Tibial nerve (tissue), 4 donors: Measurements from ENCODE around the gene CDH5. TPM values are rescaled to one million over a fixed set of nuclear protein-coding genes. Genes with fewer than 3 reads are reported as not detected.

Source experiments
- DNase-seq, 2 donors: peaks; one replicate each; pipeline ENCODE4 v3.0.0-alpha.2; 2019; ENCODE audit warnings: low spot score in 2 of 2
- H3K27ac ChIP-seq, 4 donors: fragments of 200-600 bp; sonication (generic) in 3 of 4; one replicate each; pipeline ENCODE4 v1.5.1; 2017 to 2019; ENCODE audit warnings: mild to moderate bottlenecking in 1 of 4
- H3K27me3 ChIP-seq, 2 donors: fragments of 200-600 bp; sonication (generic) in 1 of 2; one replicate each; pipeline versions ENCODE4 v1.5.1 to v1.6.0; 2017 to 2019
- H3K36me3 ChIP-seq, 3 donors: fragments of 200-600 bp; sonication (generic); one replicate each; pipeline ENCODE4 v1.5.1; 2018 to 2019
- H3K4me1 ChIP-seq, 4 donors: fragments of 200-600 bp; sonication (generic) in 3 of 4; one replicate each; pipeline ENCODE4 v1.5.1; 2017 to 2019
- H3K4me3 ChIP-seq, 4 donors: fragments of 200-600 bp; sonication (generic) in 3 of 4; one replicate each; pipeline ENCODE4 v1.5.1; 2017 to 2019; ENCODE audit warnings: mild to moderate bottlenecking in 1 of 4, moderate library complexity in 1 of 4
- H3K9me3 ChIP-seq, 4 donors: fragments of 200-600 bp; sonication (generic) in 3 of 4; one replicate each; pipeline ENCODE4 v1.5.1; 2017 to 2019
- EP300 ChIP-seq, 2 donors: sonication (generic); formaldehyde crosslinking; IDR thresholded peaks; one replicate each; pipeline ENCODE4 v1.6.1; 2017; ENCODE audit warnings: antibody characterized with exemption in 2 of 2, mild to moderate bottlenecking in 1 of 2
- POLR2A ChIP-seq, 2 donors: fragments of 450-650 bp; IDR thresholded peaks; one replicate each; pipeline ENCODE4 v1.6.1; 2017; ENCODE audit warnings: antibody characterized with exemption in 2 of 2, mild to moderate bottlenecking in 2 of 2, moderate library complexity in 2 of 2
- WGBS, 2 donors: methylation state at CpG; one replicate each; pipeline ENCODE4 v1.1.5; 2018; 5-methylcytosine and 5-hydroxymethylcytosine counted together
- total RNA-seq, 4 donors: library from RNA; depleted of rRNA; stranded (reverse); fragments of >200 nt; gene quantifications; one replicate each; pipeline ENCODE4 v1.1.0, GENCODE V29; 2016
- TF ChIP-seq, protein P1 (sequence below), 5 experiments: fragments of 200-600 bp in 3 of 5; fragments of 450-650 bp in 2 of 5; sonication (generic) in 3 of 5; IDR thresholded peaks; one replicate each; pipeline ENCODE4 v1.5.1; 2016 to 2019; ENCODE audit warnings: antibody characterized with exemption in 5 of 5, mild to moderate bottlenecking in 3 of 5, moderate library complexity in 2 of 5

The CDH5 gene
- total RNA-seq, 4 donors from 2014 or later = 47.3 to 79.3 (median 67.0) TPM

DNA sequence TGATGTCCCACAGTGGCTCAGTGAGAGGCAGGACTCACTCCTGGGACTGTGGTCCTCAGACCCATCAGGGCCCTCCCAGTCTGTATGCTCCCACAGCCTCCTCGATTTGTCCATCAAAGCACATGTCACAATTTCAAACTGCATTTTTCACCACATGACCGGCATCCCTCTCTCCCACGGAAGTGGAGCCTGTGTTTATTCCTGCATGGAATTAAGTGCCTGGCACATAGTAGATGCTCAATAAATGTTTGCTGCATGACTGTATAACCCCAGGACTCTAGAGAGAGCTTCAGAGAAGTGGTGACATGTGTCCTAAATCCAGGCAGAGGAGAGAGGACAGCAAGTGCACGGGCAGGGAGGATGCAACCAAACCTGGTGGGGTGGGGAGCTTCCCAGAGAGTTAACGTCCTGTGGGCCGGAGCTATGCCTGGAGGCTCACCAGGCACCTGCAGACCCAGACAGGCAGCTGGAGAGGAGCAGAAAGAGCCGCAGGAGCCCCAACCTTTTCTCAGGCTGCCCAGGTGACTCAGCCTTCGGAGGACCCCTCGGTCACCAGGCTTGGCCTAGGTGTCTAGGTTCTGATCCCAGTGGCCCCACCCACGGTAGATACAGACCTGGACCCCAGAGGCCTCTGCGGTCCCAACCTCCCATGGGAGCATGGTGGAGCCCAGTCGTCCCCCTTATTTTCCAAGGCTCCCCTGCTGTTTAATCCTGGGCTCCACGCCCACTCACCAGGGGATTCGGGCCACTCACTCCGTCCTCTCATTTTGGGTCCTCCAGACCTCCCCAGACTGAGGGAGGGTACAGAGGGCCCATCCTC lies 5.8 kb downstream of the CDH5 start:
- H3K36me3 ChIP-seq = no peaks in the 10 kb centered on the region
- peaks cover 0 to 67% (median 6%) of the 10 kb centered on the region in 4 donors for H3K4me1 ChIP-seq
- DNase-seq = no peak
- TF ChIP-seq POLR2A (IDR thresholded peaks at IDR 0.05) = no peak
- TF ChIP-seq EP300 (IDR thresholded peaks at IDR 0.05) = no peak
- TF ChIP-seq, protein P1, sequence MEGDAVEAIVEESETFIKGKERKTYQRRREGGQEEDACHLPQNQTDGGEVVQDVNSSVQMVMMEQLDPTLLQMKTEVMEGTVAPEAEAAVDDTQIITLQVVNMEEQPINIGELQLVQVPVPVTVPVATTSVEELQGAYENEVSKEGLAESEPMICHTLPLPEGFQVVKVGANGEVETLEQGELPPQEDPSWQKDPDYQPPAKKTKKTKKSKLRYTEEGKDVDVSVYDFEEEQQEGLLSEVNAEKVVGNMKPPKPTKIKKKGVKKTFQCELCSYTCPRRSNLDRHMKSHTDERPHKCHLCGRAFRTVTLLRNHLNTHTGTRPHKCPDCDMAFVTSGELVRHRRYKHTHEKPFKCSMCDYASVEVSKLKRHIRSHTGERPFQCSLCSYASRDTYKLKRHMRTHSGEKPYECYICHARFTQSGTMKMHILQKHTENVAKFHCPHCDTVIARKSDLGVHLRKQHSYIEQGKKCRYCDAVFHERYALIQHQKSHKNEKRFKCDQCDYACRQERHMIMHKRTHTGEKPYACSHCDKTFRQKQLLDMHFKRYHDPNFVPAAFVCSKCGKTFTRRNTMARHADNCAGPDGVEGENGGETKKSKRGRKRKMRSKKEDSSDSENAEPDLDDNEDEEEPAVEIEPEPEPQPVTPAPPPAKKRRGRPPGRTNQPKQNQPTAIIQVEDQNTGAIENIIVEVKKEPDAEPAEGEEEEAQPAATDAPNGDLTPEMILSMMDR (IDR thresholded peaks at IDR 0.05) = no peak
- no peaks in the 10 kb centered on the region for H3K27me3 ChIP-seq
- H3K27ac ChIP-seq = peak overlapping the region in 1 of 4 donors; percentile 73
- no peaks in the 10 kb centered on the region for H3K9me3 ChIP-seq
- H3K4me3 ChIP-seq = no peak overlapping the region
- 81% methylated on average over 12 to 15 of the region's 15 CpGs for WGBS, 2 donors

DNA sequence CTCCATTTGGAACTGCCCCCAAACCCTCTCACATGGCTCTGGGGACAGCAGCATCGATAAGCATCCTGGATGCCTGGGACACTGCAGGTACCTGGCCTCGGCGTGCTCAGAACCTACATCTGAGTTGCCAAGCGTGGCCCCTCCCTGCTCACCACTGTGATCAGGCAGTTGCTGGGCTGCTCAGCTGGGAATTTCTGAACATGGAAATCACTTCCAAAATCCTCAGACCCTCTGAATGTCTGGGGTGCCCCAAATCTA lies 6.3 kb downstream of the CDH5 start:
- H3K27ac ChIP-seq = no peak overlapping the region
- WGBS, 2 donors = 79 to 91% methylated on average over 4 of the region's 4 CpGs
- no peak for DNase-seq

DNA sequence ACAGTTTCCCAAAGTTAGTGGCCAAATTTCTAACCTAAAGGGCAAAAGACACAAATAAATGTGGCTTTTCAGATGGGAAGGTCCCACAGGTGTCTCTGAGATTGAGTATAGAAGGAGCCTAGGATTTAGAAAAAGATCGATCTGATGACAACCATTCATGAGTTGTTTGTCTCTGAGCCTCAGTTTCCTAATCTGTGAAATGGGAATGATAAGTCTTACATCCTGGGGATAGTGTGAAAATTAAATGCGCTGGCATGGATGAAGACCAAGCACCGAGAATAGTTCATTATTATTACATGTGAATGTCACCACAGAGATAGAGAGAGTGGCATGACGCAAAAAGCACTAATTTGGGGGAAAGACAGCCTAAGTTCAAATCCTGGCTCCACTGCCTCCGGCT lies 7.2 kb downstream of the CDH5 start:
- TF ChIP-seq POLR2A (IDR thresholded peaks at IDR 0.05) (no peak), EP300 (IDR thresholded peaks at IDR 0.05) (no peak)
- TF ChIP-seq, protein P1 (IDR thresholded peaks at IDR 0.05) = no peak
- 89 to 95% methylated on average over 5 of the region's 5 CpGs for WGBS, 2 donors

More for the DNA sequence above, 6.3 kb downstream of the CDH5 start:
- H3K9me3 ChIP-seq = no peaks in the 10 kb centered on the region
- peaks cover 0 to 66% (median 6%) of the 10 kb centered on the region in 4 donors for H3K4me1 ChIP-seq
- TF ChIP-seq POLR2A (IDR thresholded peaks at IDR 0.05) (no peak), EP300 (IDR thresholded peaks at IDR 0.05) (no peak)
- H3K4me3 ChIP-seq = no peak overlapping the region
- no peaks in the 10 kb centered on the region for H3K36me3 ChIP-seq
- no peaks in the 10 kb centered on the region for H3K27me3 ChIP-seq

DNA sequence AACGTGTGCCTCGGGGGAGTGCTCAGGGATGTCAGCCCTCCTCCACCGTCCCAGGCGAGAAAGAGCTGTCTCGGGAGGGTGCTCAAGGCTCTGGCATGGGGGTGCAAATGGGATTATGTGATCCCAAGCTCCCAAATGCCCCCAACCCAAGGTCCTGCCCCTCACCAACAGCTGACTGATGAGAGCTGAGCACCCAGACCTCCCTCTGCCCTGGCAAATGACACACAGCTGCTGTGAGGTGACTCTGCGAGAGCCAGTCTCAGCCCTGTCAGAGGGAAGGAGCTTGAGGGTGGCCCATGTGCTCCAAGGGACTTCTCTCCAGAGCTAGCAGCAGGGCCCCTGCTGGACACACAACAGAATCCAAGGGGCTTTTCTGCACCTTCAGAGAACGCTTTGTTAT lies 7.7 kb downstream of the CDH5 start:
- Histone ChIP-seq H3K4me1 (peaks cover 0 to 60% (median 5%) of the 10 kb centered on the region in 4 donors), H3K9me3 (no peaks in the 10 kb centered on the region), H3K36me3 (no peaks in the 10 kb centered on the region), H3K4me3 (no peak overlapping the region), H3K27ac (no peak overlapping the region), H3K27me3 (no peaks in the 10 kb centered on the region)
- DNase-seq = no peak
- TF ChIP-seq POLR2A (IDR thresholded peaks at IDR 0.05) = no peak
- TF ChIP-seq, protein P1 (IDR thresholded peaks at IDR 0.05) = no peak
- no peak for TF ChIP-seq EP300 (IDR thresholded peaks at IDR 0.05)
- 74 to 77% methylated on average over 7 of the region's 7 CpGs for whole genome bisulfite sequencing, 2 donors

More for the DNA sequence above, 7.2 kb downstream of the CDH5 start:
- no peak overlapping the region for H3K27ac ChIP-seq
- no peaks in the 10 kb centered on the region for H3K36me3 ChIP-seq
- DNase-seq = no peak
- no peaks in the 10 kb centered on the region for H3K27me3 ChIP-seq
- H3K9me3 ChIP-seq = no peaks in the 10 kb centered on the region
- no peak overlapping the region for H3K4me3 ChIP-seq
- H3K4me1 ChIP-seq = peaks cover 0 to 63% (median 6%) of the 10 kb centered on the region in 4 donors

DNA sequence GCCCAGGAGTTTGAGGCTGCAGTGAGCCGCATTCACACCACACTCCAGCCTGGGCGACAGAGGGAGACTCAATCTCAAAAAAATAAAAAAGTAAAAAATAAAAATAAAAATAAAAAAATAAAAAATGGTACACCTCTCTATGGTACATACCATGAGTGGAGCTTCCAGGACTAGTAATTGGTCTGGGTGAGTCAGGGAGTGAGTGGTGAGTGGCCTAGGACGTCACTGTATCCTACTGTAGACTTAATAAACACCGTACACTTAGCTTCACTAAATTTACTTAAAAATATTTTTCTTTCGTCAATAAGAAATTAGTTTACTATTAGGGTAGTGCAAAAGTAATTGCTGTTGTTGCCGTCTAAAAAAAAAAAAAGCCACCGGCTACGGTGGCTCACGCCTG lies 9.0 kb downstream of the CDH5 start:
- Histone ChIP-seq H3K4me3 (no peak overlapping the region), H3K9me3 (no peaks in the 10 kb centered on the region), H3K27me3 (no peaks in the 10 kb centered on the region), H3K27ac (no peak overlapping the region), H3K36me3 (no peaks in the 10 kb centered on the region), H3K4me1 (peaks cover 0 to 47% (median 4%) of the 10 kb centered on the region in 4 donors)
- WGBS, 2 donors = 90 to 91% methylated on average over 9 of the region's 9 CpGs
- DNase-seq = no peak
- TF ChIP-seq, protein P1 (IDR thresholded peaks at IDR 0.05) = no peak
- TF ChIP-seq EP300 (IDR thresholded peaks at IDR 0.05) (no peak), POLR2A (IDR thresholded peaks at IDR 0.05) (no peak)
